BJ (cell line): ENCODE results near the gene FGF16. TPM values are rescaled to one million over a fixed set of nuclear protein-coding genes. Genes with fewer than 3 reads are reported as not detected.
A peak's percentile ranks its signal among the peaks of the same experiment; 100 is the strongest.
"Not testable (repeated sequence)": the region's sequence is repeated elsewhere in the genome, so short reads cannot be mapped to it uniquely, and the experiment has no call there.

ENCODE experiments used
- CTCF ChIA-PET: fragments of 350-600 bp; formaldehyde crosslinking; extraction: SDS; loops from one replicate; lab custom pipeline; 2021; ENCODE audit warnings: antibody characterized with exemption, inconsistent platforms; lab: Yijun Ruan, JAX
- POLR2A ChIA-PET: fragments of 300-600 bp; sonication (Branson Sonifier 250); formaldehyde crosslinking; extraction: SDS; loops from one replicate; lab custom pipeline; 2021; ENCODE audit warnings: antibody characterized with exemption; lab: Charles Lee
- DNase-seq: peaks from one replicate; pipeline ENCODE4 v3.0.0-alpha.2; 2011; ENCODE audit warnings: low read depth
- H3K27me3 ChIP-seq: 2 replicates; pipeline ENCODE4 v1.6.0; 2011; ENCODE audit warnings: low read length; ENCODE audit not compliant: control insufficient read depth, insufficient read depth
- H3K36me3 ChIP-seq: 2 replicates; pipeline ENCODE4 v1.5.1; 2011; ENCODE audit warnings: low read length; ENCODE audit not compliant: control insufficient read depth, insufficient read depth
- H3K4me3 ChIP-seq: 2 replicates; pipeline ENCODE4 v1.5.1; 2011; ENCODE audit warnings: low read depth, mild to moderate bottlenecking, control low read depth, low read length
- polyA minus RNA-seq: library from RNA; depleted of rRNA, polyadenylated mRNA; stranded (reverse); fragments of >200 nt; gene quantifications from 2 replicates; pipeline ENCODE4 v1.2.3, GENCODE V29; 2011; rRNA and poly(A)+ RNA removed
- polyA plus RNA-seq: library from polyadenylated mRNA; depleted of rRNA; stranded (reverse); fragments of >200 nt; gene quantifications from 2 replicates; pipeline ENCODE4 v1.2.3, GENCODE V29; 2011; rRNA removed
- TF ChIP-seq, protein P1 (sequence below): IDR thresholded peaks from 2 replicates; pipeline ENCODE4 v1.5.1; 2011; ENCODE audit warnings: low read depth, mild to moderate bottlenecking, control low read depth, inconsistent platforms, low read length, moderate library complexity; ENCODE audit not compliant: insufficient read depth

The FGF16 gene
- not detected in 2 replicates for polyA plus RNA-seq
- not detected in 2 replicates for polyA minus RNA-seq

DNA sequence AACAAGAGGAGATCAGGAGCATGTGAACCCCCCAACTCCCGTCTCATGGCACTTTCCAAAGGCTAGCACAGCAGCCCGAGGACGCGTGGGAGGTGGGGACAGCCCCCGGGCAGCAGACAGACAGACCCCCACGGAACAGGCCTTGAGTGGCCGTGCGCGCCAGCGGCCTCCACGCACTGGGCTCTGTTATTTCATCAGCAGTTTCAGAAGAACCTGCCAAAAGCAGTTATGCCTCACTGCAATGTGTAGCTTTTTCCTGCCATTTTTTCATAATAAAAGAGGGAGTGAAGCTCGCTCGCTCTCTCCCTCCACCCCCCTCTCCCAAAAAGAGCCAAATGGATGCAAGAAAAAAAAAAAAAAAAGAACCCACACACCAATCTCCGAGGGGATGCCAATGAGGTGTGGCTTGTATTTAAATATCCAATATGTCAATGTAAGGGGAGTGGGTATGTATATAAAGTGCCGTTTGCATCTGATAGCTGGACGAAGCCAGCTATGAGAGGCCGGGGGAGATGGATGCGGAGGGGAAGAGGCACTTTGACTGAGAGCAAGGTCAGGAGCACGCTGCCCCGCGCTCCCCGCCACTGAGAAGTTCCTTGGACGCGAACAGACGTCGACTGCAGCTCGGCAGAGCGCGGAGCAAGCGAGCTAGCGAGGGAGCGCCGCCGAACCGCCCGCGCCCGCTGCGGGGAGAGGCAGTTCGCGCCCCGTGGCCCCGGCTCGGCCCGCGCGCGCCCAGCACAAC lies at the start of gene FGF16:
TSS of gene FGF16 (plus strand) at position 482 of the 745 bp plus-strand sequence. CDS start 286 bp downstream, outside the sequence.
- POLR2A ChIA-PET, result no interaction called here
- DNase-seq, result no peak

GRCh38 chrX:77398330-77398954 lies 48.7 kb upstream of the FGF16 start:
- CTCF ChIA-PET, result no interaction called here
- H3K36me3 ChIP-seq, result no peaks in the 10 kb centered on the region
- POLR2A ChIA-PET, result no interaction called here
- no peak for DNase-seq
- no peaks in the 10 kb centered on the region for H3K27me3 ChIP-seq
- TF ChIP-seq, protein P1, sequence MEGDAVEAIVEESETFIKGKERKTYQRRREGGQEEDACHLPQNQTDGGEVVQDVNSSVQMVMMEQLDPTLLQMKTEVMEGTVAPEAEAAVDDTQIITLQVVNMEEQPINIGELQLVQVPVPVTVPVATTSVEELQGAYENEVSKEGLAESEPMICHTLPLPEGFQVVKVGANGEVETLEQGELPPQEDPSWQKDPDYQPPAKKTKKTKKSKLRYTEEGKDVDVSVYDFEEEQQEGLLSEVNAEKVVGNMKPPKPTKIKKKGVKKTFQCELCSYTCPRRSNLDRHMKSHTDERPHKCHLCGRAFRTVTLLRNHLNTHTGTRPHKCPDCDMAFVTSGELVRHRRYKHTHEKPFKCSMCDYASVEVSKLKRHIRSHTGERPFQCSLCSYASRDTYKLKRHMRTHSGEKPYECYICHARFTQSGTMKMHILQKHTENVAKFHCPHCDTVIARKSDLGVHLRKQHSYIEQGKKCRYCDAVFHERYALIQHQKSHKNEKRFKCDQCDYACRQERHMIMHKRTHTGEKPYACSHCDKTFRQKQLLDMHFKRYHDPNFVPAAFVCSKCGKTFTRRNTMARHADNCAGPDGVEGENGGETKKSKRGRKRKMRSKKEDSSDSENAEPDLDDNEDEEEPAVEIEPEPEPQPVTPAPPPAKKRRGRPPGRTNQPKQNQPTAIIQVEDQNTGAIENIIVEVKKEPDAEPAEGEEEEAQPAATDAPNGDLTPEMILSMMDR, result no peak
- no peak overlapping the region for H3K4me3 ChIP-seq

More for the DNA sequence above, at the start of gene FGF16:
- CTCF ChIA-PET, result no interaction called here
- Histone ChIP-seq H3K27me3 (no peaks in the 10 kb centered on the region), H3K4me3 (peak within 1 kb of the TSS; percentile 25), H3K36me3 (no peaks in the 10 kb centered on the region)
- TF ChIP-seq, protein P1, result no peak

GRCh38 chrX:77404419-77404818 lies 42.8 kb upstream of the FGF16 start:
- TF ChIP-seq, protein P1, result no peak
- no peak for DNase-seq
- no peaks in the 10 kb centered on the region for H3K36me3 ChIP-seq
- ChIA-PET POLR2A (no interaction called here), CTCF (no interaction called here)
- H3K4me3 ChIP-seq, result no peak overlapping the region
- no peaks in the 10 kb centered on the region for H3K27me3 ChIP-seq

DNA sequence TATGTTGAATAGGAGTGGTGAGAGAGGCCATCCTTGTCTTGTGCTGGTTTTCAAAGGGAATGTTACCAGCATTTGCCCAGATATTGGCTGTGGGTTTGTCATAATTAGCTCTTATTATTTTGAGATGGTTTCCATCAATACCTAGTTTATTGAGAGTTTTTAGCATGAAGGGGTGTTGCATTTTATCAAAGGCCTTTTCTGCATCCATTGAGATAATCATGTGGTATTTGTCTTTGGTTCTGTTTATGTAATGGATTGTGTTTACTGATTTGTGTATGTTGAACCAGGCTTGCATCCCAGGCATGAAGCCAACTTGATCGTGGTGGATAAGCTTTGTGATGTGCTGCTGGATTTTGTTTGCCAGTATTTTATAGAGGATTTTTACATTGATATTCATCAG lies 39.4 kb upstream of the FGF16 start:
- H3K27me3 ChIP-seq, H3K36me3 ChIP-seq, DNase-seq, POLR2A ChIA-PET, H3K4me3 ChIP-seq, CTCF ChIA-PET: not testable (repeated sequence)

- CTCF ChIA-PET, result no interaction called here
- DNase-seq, result no peak
- POLR2A ChIA-PET, result no interaction called here
- Histone ChIP-seq H3K36me3 (no peaks in the 10 kb centered on the region), H3K27me3 (no peaks in the 10 kb centered on the region; the same call in 1 of the 2 replicates), H3K4me3 (no peak overlapping the region)
- TF ChIP-seq, protein P1, result no peak
Observed at GRCh38 chrX:77412631-77413030, 34.6 kb upstream of the FGF16 start.
